GM12878 (cell line): ENCODE data around the gene THYN1. TPM values are rescaled to one million over a fixed set of nuclear protein-coding genes. Genes with fewer than 3 reads are reported as not detected.

Experiments
- ATAC-seq: fragments of 200-7000 bp; cut with Tn5 transposase; 3 replicates; pipeline ENCODE4 v1.9.1; 2020; ENCODE audit warnings: mild to moderate bottlenecking, moderate library complexity
- BruUV-seq: library from RNA; stranded (reverse); fragments of 400-500 nt; replicated peaks from 2 replicates; lab custom pipeline; 2021; lab: Mats Ljungman, UMichigan
- CTCF ChIA-PET: fragments of 300-600 bp; sonication (Branson Sonifier 250); formaldehyde crosslinking; extraction: SDS; loops from one replicate; lab custom pipeline; 2021; ENCODE audit warnings: inconsistent platforms; lab: Yijun Ruan, JAX
- POLR2A ChIA-PET: fragments of 350-600 bp; formaldehyde crosslinking; extraction: SDS; loops from one replicate; lab custom pipeline; 2021; ENCODE audit warnings: inconsistent platforms; lab: Charles Lee
- RAD21 ChIA-PET: fragments of 300-600 bp; sonication (Branson Sonifier 250); formaldehyde crosslinking; loops from one replicate; lab custom pipeline; 2023; ENCODE audit warnings: antibody characterized with exemption; ENCODE audit not compliant: unreplicated experiment; lab: Charles Lee
- SMC1A ChIA-PET: fragments of 300-600 bp; sonication (Branson Sonifier 250); formaldehyde crosslinking; loops from one replicate; lab custom pipeline; 2023; ENCODE audit not compliant: unreplicated experiment, uncharacterized antibody; lab: Charles Lee
- DNase-seq: peaks from one replicate; pipeline ENCODE4 v3.0.0-alpha.2; 2011; ENCODE audit warnings: low read depth, low spot score
- FAIRE-seq: peaks from 3 replicates; lab custom pipeline; 2011; peaks lifted over from hg19 to GRCh38; lab: Jason Lieb, UNC
- H2AFZ ChIP-seq: 2 replicates; pipeline ENCODE4 v1.6.0; 2011; ENCODE audit warnings: low read depth, low read length, control low read depth; ENCODE audit not compliant: control insufficient read depth
- H3K27ac ChIP-seq: 2 replicates; pipeline ENCODE4 v1.5.1; 2011; ENCODE audit warnings: control low read depth; ENCODE audit not compliant: control insufficient read depth, insufficient read depth
- H3K27me3 ChIP-seq, 2 experiments: replicated peaks in 1 of 2; 2 replicates each; pipeline versions ENCODE4 v1.6.0 to v1.6.1; 2011; ENCODE audit warnings: low read length in 1 of 2; ENCODE audit not compliant: control insufficient read depth in 2 of 2, insufficient read depth in 2 of 2
- H3K36me3 ChIP-seq, 2 experiments: 2 replicates each; pipeline ENCODE4 v1.5.1; 2011; ENCODE audit warnings: low read length in 1 of 2; ENCODE audit not compliant: control insufficient read depth in 2 of 2, insufficient read depth in 2 of 2
- H3K4me1 ChIP-seq: 2 replicates; pipeline ENCODE4 v1.6.1; 2011; ENCODE audit warnings: mild to moderate bottlenecking, low read length, moderate library complexity, mixed read lengths; ENCODE audit not compliant: control insufficient read depth, insufficient read depth
- H3K4me2 ChIP-seq: 2 replicates; pipeline ENCODE4 v1.6.0; 2011; ENCODE audit warnings: control low read depth; ENCODE audit not compliant: control insufficient read depth, insufficient read depth
- H3K4me3 ChIP-seq: fragments of 200-600 bp; sonication (generic); 2 replicates; pipeline ENCODE4 v1.5.1; 2016
- H3K79me2 ChIP-seq: 2 replicates; pipeline ENCODE4 v1.6.0; 2011; ENCODE audit warnings: low read length; ENCODE audit not compliant: control insufficient read depth, insufficient read depth
- H3K9ac ChIP-seq: 2 replicates; pipeline ENCODE4 v1.8.0; 2011; ENCODE audit warnings: low read length, control low read depth, mixed read lengths; ENCODE audit not compliant: control insufficient read depth, insufficient read depth
- H3K9me3 ChIP-seq: replicated peaks from 3 replicates; pipeline ENCODE4 v1.5.1; 2011; ENCODE audit warnings: mild to moderate bottlenecking, low read length; ENCODE audit not compliant: control insufficient read depth, insufficient read depth
- H4K20me1 ChIP-seq: 2 replicates; pipeline ENCODE4 v1.6.0; 2011; ENCODE audit not compliant: control insufficient read depth, insufficient read depth
- CBX5 ChIP-seq: sonication (generic); IDR thresholded peaks from 2 replicates; pipeline ENCODE4 v1.6.1; 2016; ENCODE audit warnings: low read depth, moderate library complexity, mild to moderate bottlenecking, inconsistent platforms
- CREM ChIP-seq: IDR thresholded peaks from 2 replicates; pipeline ENCODE4 v1.6.1; 2014; ENCODE audit warnings: antibody characterized with exemption, low read depth
- E2F8 ChIP-seq: fragments of 450-650 bp; IDR thresholded peaks from 2 replicates; pipeline ENCODE4 v1.6.1; 2018; ENCODE audit warnings: mild to moderate bottlenecking, low read depth, moderate library complexity; ENCODE audit not compliant: partially characterized antibody
- HSF1 ChIP-seq: fragments of 150-350 bp; IDR thresholded peaks from 2 replicates; pipeline ENCODE4 v1.6.1; 2014; ENCODE audit warnings: mild to moderate bottlenecking, low read depth, low read length
- REST ChIP-seq: IDR thresholded peaks from 2 replicates; pipeline ENCODE4 v1.6.1; 2012; ENCODE audit warnings: mild to moderate bottlenecking, low read depth, low read length
- SMARCA5 ChIP-seq: fragments of 450-650 bp; IDR thresholded peaks from 2 replicates; pipeline ENCODE4 v1.6.1; 2017; ENCODE audit warnings: mild to moderate bottlenecking
- STAT1 ChIP-seq: fragments of 450-650 bp; conservative IDR thresholded peaks from 2 replicates; pipeline ENCODE4 v1.6.1; 2014; ENCODE audit warnings: antibody characterized with exemption, mild to moderate bottlenecking
- WGBS: methylation state at CpG from one replicate; pipeline ENCODE4 v1.1.6; 2016; ENCODE audit warnings: low lambda C conversion rate; ENCODE audit not compliant: insufficient replicate concordance, insufficient coverage; ENCODE audit errors: missing lambda C conversion rate; 5-methylcytosine and 5-hydroxymethylcytosine counted together
- in situ Hi-C: fragments of 300-500 bp; cut with MboI; formaldehyde crosslinking; loops from 9 replicates; pipeline ENCODE4 v1.14.3; 2018; ENCODE audit warnings: mixed read lengths
- intact Hi-C: fragments of 100-400 bp; cut with micrococcal nuclease; formaldehyde crosslinking; loops from one replicate; pipeline ENCODE4 v1.14.2; 2022; ENCODE audit not compliant: unreplicated experiment
- polyA plus RNA-seq, 11 experiments: library from polyadenylated mRNA; depleted of rRNA in 4 of 11; unstranded in 6 of 11; stranded (reverse) in 5 of 11; fragments of >200 nt; fragmentation: Nextera tagmentation in 4 of 11; fragmentation: Illumina TruSeq in 1 of 11; extraction: Ambion mirVana in 4 of 11; extraction: Trizol in 1 of 11; gene quantifications; 1 replicate in 1 of 11; 2 replicates in 10 of 11; pipeline versions ENCODE4 v1.2.1 to v1.2.3, GENCODE V29; 2011 to 2016; ENCODE audit warnings: inconsistent platforms in 2 of 11, missing spikeins in 2 of 11, low read depth in 1 of 11
- total RNA-seq, 4 experiments: library from RNA; depleted of rRNA in 3 of 4; stranded (reverse); fragments of >200 nt in 3 of 4; fragmentation: Illumina TruSeq in 1 of 4; extraction: Trizol in 1 of 4; gene quantifications; 2 replicates each; pipeline versions ENCODE4 v1.2.1 to v1.2.3, GENCODE V29; 2013 to 2021
- TF ChIP-seq, protein P1 (sequence below): IDR thresholded peaks from 2 replicates; pipeline ENCODE4 v1.6.1; 2012; ENCODE audit warnings: low read depth, low read length, improper control_type of control experiment
- TF ChIP-seq, protein P2 (sequence below): fragments of 450-650 bp; IDR thresholded peaks from 2 replicates; pipeline ENCODE4 v1.6.1; 2016; ENCODE audit warnings: mild to moderate bottlenecking
- TF ChIP-seq, protein P3 (sequence below): fragments of 150-350 bp; IDR thresholded peaks from 2 replicates; pipeline ENCODE4 v1.6.1; 2016; ENCODE audit warnings: low read depth, low read length

THYN1 gene
- total and polyA plus RNA-seq, 10 of the 15 experiments (the other 5 are each of a cell fraction or from before 2014, with no cell fraction given): 45.7 to 221 (median 96.3) TPM

- ATAC-seq: no peak
- no peak for DNase-seq
- ChIA-PET SMC1A (no interaction called here), CTCF (no interaction called here), RAD21 (no interaction called here), POLR2A (no interaction called here)
- in situ Hi-C loops: no loop called here
- Histone ChIP-seq H4K20me1 (no peaks in the 10 kb centered on the region), H3K79me2 (no peaks in the 10 kb centered on the region), H3K4me2 (no peak overlapping the region), H3K36me3 (peaks cover 10 to 14% of the 10 kb centered on the region in 2 experiments), H3K9ac (no peak overlapping the region), H3K4me1 (no peaks in the 10 kb centered on the region), H3K4me3 (no peak overlapping the region), H3K27ac (no peak overlapping the region), H2AFZ (no peak overlapping the region), H3K27me3 (no peaks in the 10 kb centered on the region), H3K9me3 (no peaks in the 10 kb centered on the region)
- TF ChIP-seq STAT1: no peak
- TF ChIP-seq REST: no peak
- TF ChIP-seq, protein P1, sequence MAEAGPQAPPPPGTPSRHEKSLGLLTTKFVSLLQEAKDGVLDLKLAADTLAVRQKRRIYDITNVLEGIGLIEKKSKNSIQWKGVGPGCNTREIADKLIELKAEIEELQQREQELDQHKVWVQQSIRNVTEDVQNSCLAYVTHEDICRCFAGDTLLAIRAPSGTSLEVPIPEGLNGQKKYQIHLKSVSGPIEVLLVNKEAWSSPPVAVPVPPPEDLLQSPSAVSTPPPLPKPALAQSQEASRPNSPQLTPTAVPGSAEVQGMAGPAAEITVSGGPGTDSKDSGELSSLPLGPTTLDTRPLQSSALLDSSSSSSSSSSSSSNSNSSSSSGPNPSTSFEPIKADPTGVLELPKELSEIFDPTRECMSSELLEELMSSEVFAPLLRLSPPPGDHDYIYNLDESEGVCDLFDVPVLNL: no peak
- TF ChIP-seq CBX5: no peak
- TF ChIP-seq, protein P2, sequence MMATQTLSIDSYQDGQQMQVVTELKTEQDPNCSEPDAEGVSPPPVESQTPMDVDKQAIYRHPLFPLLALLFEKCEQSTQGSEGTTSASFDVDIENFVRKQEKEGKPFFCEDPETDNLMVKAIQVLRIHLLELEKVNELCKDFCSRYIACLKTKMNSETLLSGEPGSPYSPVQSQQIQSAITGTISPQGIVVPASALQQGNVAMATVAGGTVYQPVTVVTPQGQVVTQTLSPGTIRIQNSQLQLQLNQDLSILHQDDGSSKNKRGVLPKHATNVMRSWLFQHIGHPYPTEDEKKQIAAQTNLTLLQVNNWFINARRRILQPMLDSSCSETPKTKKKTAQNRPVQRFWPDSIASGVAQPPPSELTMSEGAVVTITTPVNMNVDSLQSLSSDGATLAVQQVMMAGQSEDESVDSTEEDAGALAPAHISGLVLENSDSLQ: no peak
- TF ChIP-seq, protein P3, sequence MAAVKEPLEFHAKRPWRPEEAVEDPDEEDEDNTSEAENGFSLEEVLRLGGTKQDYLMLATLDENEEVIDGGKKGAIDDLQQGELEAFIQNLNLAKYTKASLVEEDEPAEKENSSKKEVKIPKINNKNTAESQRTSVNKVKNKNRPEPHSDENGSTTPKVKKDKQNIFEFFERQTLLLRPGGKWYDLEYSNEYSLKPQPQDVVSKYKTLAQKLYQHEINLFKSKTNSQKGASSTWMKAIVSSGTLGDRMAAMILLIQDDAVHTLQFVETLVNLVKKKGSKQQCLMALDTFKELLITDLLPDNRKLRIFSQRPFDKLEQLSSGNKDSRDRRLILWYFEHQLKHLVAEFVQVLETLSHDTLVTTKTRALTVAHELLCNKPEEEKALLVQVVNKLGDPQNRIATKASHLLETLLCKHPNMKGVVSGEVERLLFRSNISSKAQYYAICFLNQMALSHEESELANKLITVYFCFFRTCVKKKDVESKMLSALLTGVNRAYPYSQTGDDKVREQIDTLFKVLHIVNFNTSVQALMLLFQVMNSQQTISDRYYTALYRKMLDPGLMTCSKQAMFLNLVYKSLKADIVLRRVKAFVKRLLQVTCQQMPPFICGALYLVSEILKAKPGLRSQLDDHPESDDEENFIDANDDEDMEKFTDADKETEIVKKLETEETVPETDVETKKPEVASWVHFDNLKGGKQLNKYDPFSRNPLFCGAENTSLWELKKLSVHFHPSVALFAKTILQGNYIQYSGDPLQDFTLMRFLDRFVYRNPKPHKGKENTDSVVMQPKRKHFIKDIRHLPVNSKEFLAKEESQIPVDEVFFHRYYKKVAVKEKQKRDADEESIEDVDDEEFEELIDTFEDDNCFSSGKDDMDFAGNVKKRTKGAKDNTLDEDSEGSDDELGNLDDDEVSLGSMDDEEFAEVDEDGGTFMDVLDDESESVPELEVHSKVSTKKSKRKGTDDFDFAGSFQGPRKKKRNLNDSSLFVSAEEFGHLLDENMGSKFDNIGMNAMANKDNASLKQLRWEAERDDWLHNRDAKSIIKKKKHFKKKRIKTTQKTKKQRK: no peak
- no peak for TF ChIP-seq HSF1
- no peak for TF ChIP-seq SMARCA5
- TF ChIP-seq E2F8: no peak
- TF ChIP-seq CREM: no peak
- intact Hi-C loops: no loop called here
- 91% methylated on average over 4 of the region's 4 CpGs for WGBS
- no TSS peak for BruUV-seq
- no peak for FAIRE-seq
Measured at GRCh38 chr11:134246678-134247077, 6.5 kb downstream of the THYN1 start.
